Measurements from ENCODE around the gene ABCA6.

Gene ABCA6

GRCh38 chr17:69030169-69030568 lies 111.5 kb downstream of the ABCA6 start:
- Histone ChIP-seq H3K4me3 (ENCODE audit: low read length) (no peak overlapping the region), H3K27ac (ENCODE audit: low read length) (no peak overlapping the region), H3K9ac (ENCODE audit: low read depth, low read length) (no peak overlapping the region), H3K9me3 (ENCODE audit: insufficient read depth, low read depth, low read length) (no peaks in the 10 kb centered on the region), H3K36me3 (ENCODE audit: insufficient read depth, low read depth, low read length) (no peaks in the 10 kb centered on the region), H3K27me3 (ENCODE audit: insufficient read depth, low read length) (no peaks in the 10 kb centered on the region), H3K4me1 (ENCODE audit: insufficient read depth, low read length) (no peaks in the 10 kb centered on the region)

All from iPS-20b (cell line).